Measurements from ENCODE around the gene MBTD1.

GRCh38 chr17:51155416-51155815 is 104.4 kb downstream of the MBTD1 start:
- TF ChIP-seq ZBTB33 (IDR thresholded peaks at IDR 0.05): no peak
- TF ChIP-seq CTCF (IDR thresholded peaks at IDR 0.05; ENCODE audit: low read depth, low read length, missing input control): no peak
- no peak for TF ChIP-seq JUND (IDR thresholded peaks at IDR 0.05)
- no peak for TF ChIP-seq SP1 (IDR thresholded peaks at IDR 0.05)
- TF ChIP-seq TAF1 (conservative IDR thresholded peaks at IDR 0.05): no peak
- TF ChIP-seq ATF3 (IDR thresholded peaks at IDR 0.05): no peak
- no peak for TF ChIP-seq MAX (IDR thresholded peaks at IDR 0.05)
- TF ChIP-seq GABPA (IDR thresholded peaks at IDR 0.05 in 1 of 2, conservative IDR thresholded peaks at IDR 0.05 in 1 of 2): no peak
- TF ChIP-seq EGR1 (IDR thresholded peaks at IDR 0.05; ENCODE audit: low read depth in 2 of 2): no peak
- no peak for TF ChIP-seq YY1 (IDR thresholded peaks at IDR 0.05)
- no peak for TF ChIP-seq FOXA1 (IDR thresholded peaks at IDR 0.05)
- TF ChIP-seq RAD21 (IDR thresholded peaks at IDR 0.05): no peak
- no peak for TF ChIP-seq REST (IDR thresholded peaks at IDR 0.05)
- TF ChIP-seq HNF4A (conservative IDR thresholded peaks at IDR 0.05): no peak

All from liver (tissue), 3 donors.